Heart right ventricle (tissue), 16 donors: ENCODE results near the gene SYT12. TPM values are rescaled to one million over a fixed set of nuclear protein-coding genes. Genes with fewer than 3 reads are reported as not detected.

Source experiments
- ATAC-seq, 8 donors: fragments of 200-7000 bp; cut with Tn5 transposase; one replicate each; pipeline ENCODE4 v1.9.1; 2020; ENCODE audit warnings: mild to moderate bottlenecking in 8 of 8, moderate library complexity in 8 of 8, moderate number of reproducible peaks in 1 of 8
- DNase-seq, 2 donors: peaks; one replicate each; pipeline ENCODE4 v3.0.0-alpha.2; 2020
- H3K27ac ChIP-seq, 10 donors: fragments of 200-600 bp; sonication (generic) in 2 of 10; one replicate each; pipeline versions ENCODE4 v1.5.0 to v1.8.0; 2020 to 2022; ENCODE audit warnings: mild to moderate bottlenecking in 3 of 10
- H3K27me3 ChIP-seq, 7 donors: fragments of 200-600 bp; one replicate each; pipeline ENCODE4 v1.8.0; 2021 to 2022; ENCODE audit warnings: mild to moderate bottlenecking in 2 of 7
- H3K36me3 ChIP-seq, 9 donors: fragments of 200-600 bp; sonication (generic) in 1 of 9; one replicate each; pipeline versions ENCODE4 v1.5.0 to v1.8.0; 2020 to 2022; ENCODE audit warnings: mild to moderate bottlenecking in 2 of 9
- H3K4me1 ChIP-seq, 9 donors: fragments of 200-600 bp; sonication (generic) in 1 of 9; one replicate each; pipeline versions ENCODE4 v1.5.0 to v1.8.0; 2020 to 2022; ENCODE audit warnings: mild to moderate bottlenecking in 4 of 9
- H3K4me3 ChIP-seq, 10 donors: fragments of 200-600 bp; sonication (generic) in 2 of 10; one replicate each; pipeline versions ENCODE4 v1.5.0 to v1.8.0; 2020 to 2022; ENCODE audit warnings: mild to moderate bottlenecking in 7 of 10, moderate library complexity in 2 of 10
- H3K9me3 ChIP-seq, 11 donors: fragments of 200-600 bp in 10 of 11; sonication (generic) in 2 of 11; one replicate each; pipeline versions ENCODE4 v1.5.0 to v1.8.0; 2013 to 2022; ENCODE audit warnings: mild to moderate bottlenecking in 2 of 11, control low read depth in 1 of 11, moderate library complexity in 1 of 11
- WGBS, 2 donors: extraction: QIAGEN DNeasy Blood & Tissue Kit; methylation state at CpG; one replicate each; pipeline ENCODE4 v1.1.7; 2013; ENCODE audit warnings: inconsistent platforms in 1 of 2; 5-methylcytosine and 5-hydroxymethylcytosine counted together
- intact Hi-C, 10 donors: fragments of 100-400 bp; cut with DNase I; formaldehyde crosslinking; loops; one replicate each; pipeline versions ENCODE4 v1.11.1 to v1.14.2; 2022
- polyA plus RNA-seq, 2 donors: library from polyadenylated mRNA; stranded (reverse); fragments of 200-250 nt; gene quantifications; one replicate each; pipeline ENCODE4 v1.2.3, GENCODE V29; 2013
- total RNA-seq, 10 donors: library from RNA; stranded (reverse); fragmentation: NEBNext Ultra II Directional in 3 of 10; extraction: Animal tissue kit (Norgen Biotek cat#: 25700) in 3 of 10; gene quantifications; one replicate each; pipeline versions ENCODE4 v1.2.1 to v1.2.4, GENCODE V29; 2021 to 2023
- TF ChIP-seq, protein P1 (sequence below), 9 donors: fragments of 200-600 bp; sonication (generic) in 2 of 9; IDR thresholded peaks; one replicate each; pipeline versions ENCODE4 v1.5.0 to v1.8.0; 2021 to 2022; ENCODE audit warnings: antibody characterized with exemption in 9 of 9, mild to moderate bottlenecking in 5 of 9, moderate library complexity in 1 of 9
- donor health status: Arrhythmogenic right ventricular cardiomyopathy.
- donor health status: ischemic (EF 13 %, LVEDD 7.1; RV severe dilation, severe dysfunction).
- donor health status: healthy with polysubstance abuse.
- donor health status: DM: no; HTN: yes; CAD: no.
- donor health status: DM: no; HTN: no; CAD: no.
- donor health status: ischemic (EF 25% LVEDD 6.9; RV normal size, moderate dysfunction).
- donor health status: ischemic (EF 25% LVEDD 5.7; RV mildly dilated, moderate dysfunction).
- donor health status: healthy.
- donor health status: DM: yes; HTN: yes; CAD: no.
- donor health status: Ischemic cardiomyopathy.
- donor health status: ischemic (EF 35%, LVEDD 5.7; RV mildly dilated, moderate dysfunction).
- donor health status: nonischemic (EF 11% LVEDD 7.7; RV severe dilation, severe dysfunction).
- donor health status: DM: yes; HTN: yes; CAD: no.
- donor health status: PGD.
- donor health status: ischemic (EF 29% LVEDD 5.4; RV normal size, mild dysfunction).
- donor health status: nonischemic (EF 23%, LVEDD 6.1; RV moderate dilation, normal function).

The SYT12 gene
- total and polyA plus RNA-seq, 12 donors: 0.12 to 0.78 (median 0.28) TPM; not detected in 2

DNA sequence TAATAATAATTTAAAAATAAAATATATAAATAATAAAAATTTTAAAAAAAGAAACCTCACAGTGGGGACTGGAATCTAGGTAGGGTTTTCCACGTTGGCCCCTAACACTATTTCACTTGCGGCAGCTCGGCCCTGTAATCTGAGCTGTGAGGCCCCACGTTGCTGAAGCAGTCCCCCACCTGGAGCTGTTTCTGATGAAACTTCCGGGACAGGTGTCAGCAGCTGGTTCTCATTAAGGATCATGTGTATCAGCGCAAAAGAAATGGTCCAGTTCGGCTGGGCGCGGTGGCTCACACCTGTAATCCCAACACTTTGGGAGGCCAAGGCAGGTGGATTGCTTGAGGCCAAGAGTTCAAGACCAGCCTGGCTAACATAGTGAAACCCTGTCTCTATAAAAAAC is 51.0 kb downstream of the SYT12 start:
- no peak overlapping the region for H3K4me3 ChIP-seq
- H3K36me3 ChIP-seq: peaks cover 0 to 3% (median 0%) of the 10 kb centered on the region in 9 donors
- H3K27ac ChIP-seq: no peak overlapping the region
- no peak for ATAC-seq
- no peaks in the 10 kb centered on the region for H3K9me3 ChIP-seq
- DNase-seq: no peak
- intact Hi-C loops: loop anchor here in 1 of 10 donors (5.0 kb wide), 1 partner anchor 382 kb away; no protein-coding TSS in a partner anchor
- 86 to 88% methylated on average over 9 of the region's 9 CpGs for WGBS, 2 donors
- H3K27me3 ChIP-seq: peaks cover 0 to 7% (median 0%) of the 10 kb centered on the region in 7 donors
- TF ChIP-seq, protein P1, sequence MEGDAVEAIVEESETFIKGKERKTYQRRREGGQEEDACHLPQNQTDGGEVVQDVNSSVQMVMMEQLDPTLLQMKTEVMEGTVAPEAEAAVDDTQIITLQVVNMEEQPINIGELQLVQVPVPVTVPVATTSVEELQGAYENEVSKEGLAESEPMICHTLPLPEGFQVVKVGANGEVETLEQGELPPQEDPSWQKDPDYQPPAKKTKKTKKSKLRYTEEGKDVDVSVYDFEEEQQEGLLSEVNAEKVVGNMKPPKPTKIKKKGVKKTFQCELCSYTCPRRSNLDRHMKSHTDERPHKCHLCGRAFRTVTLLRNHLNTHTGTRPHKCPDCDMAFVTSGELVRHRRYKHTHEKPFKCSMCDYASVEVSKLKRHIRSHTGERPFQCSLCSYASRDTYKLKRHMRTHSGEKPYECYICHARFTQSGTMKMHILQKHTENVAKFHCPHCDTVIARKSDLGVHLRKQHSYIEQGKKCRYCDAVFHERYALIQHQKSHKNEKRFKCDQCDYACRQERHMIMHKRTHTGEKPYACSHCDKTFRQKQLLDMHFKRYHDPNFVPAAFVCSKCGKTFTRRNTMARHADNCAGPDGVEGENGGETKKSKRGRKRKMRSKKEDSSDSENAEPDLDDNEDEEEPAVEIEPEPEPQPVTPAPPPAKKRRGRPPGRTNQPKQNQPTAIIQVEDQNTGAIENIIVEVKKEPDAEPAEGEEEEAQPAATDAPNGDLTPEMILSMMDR (IDR thresholded peaks at IDR 0.05): no peak
- peaks cover 0 to 13% (median 6%) of the 10 kb centered on the region in 9 donors for H3K4me1 ChIP-seq

DNA sequence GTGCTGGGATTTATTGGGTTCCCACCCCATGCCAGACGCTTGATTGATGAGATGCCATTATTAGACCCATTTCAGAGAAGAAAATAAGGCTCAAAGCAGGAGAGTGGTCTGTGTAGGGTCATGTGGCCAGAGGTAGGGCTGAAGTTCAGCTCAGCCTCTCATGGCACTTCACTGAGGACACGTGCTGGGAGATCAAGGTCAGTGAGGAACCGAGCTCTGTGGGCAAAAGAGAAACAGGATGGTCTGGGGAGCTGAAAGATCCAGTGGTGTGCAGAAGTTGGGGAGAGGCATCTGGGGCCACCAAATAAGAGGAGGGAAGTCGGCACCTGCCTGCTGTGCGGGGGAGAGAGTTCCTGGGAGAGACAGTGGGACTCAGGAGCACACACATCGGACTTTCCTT is 53.3 kb downstream of the SYT12 start:
- WGBS, 2 donors: 73 to 79% methylated on average over 6 of the region's 6 CpGs
- H3K4me3 ChIP-seq: no peak overlapping the region

DNA sequence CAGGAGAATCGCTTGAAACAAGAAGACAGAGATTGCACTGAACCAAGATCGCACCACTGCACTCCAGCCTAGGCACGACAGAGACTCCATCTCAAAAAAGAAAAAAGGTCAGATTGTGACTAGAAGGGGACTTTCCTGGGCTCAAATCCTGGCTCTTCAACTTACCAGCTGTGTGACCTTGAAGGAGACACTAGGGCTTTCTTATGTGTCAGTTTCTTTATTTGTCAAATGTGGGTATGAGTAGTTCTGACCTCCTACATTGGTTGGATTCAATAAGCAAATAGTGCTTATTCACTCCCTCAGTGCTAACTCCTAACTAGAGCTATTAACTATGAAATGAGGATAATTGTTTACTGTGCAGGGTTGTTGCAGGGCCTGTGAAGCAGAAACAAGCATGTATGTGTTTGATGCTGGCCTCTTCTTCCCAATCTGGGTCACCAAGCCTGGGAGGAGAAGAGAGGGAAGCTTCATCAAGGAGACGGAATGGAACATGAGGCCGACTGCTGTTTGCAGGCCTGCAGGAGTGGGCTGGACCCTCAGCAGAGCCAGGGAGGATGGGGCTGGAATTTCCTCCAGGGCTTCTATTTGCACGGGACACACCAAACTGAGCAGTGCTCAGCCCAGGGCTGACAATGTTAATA is 56.3 kb downstream of the SYT12 start:
- 79 to 83% methylated on average over 6 of the region's 6 CpGs for WGBS, 2 donors
- H3K27me3 ChIP-seq: peaks cover 0 to 6% (median 0%) of the 10 kb centered on the region in 7 donors
- TF ChIP-seq, protein P1 (IDR thresholded peaks at IDR 0.05): no peak
- DNase-seq (no peak), ATAC-seq (no peak)
- H3K9me3 ChIP-seq: no peaks in the 10 kb centered on the region
- no peaks in the 10 kb centered on the region for H3K36me3 ChIP-seq
- H3K27ac ChIP-seq: no peak overlapping the region
- peaks cover 6 to 17% (median 12%) of the 10 kb centered on the region in 9 donors for H3K4me1 ChIP-seq
- intact Hi-C loops: no loop called here
- H3K4me3 ChIP-seq: no peak overlapping the region

More for the DNA sequence above, 53.3 kb downstream of the SYT12 start:
- Histone ChIP-seq H3K27ac (no peak overlapping the region), H3K9me3 (no peaks in the 10 kb centered on the region), H3K4me1 (peaks cover 0 to 13% (median 5%) of the 10 kb centered on the region in 9 donors), H3K27me3 (peaks cover 0 to 5% (median 0%) of the 10 kb centered on the region in 7 donors), H3K36me3 (peaks cover 0 to 3% (median 0%) of the 10 kb centered on the region in 9 donors)
- DNase-seq (no peak), ATAC-seq (peak in 1 of 8 donors; percentile 20)
- TF ChIP-seq, protein P1 (IDR thresholded peaks at IDR 0.05): no peak
- intact Hi-C loops: no loop called here

DNA sequence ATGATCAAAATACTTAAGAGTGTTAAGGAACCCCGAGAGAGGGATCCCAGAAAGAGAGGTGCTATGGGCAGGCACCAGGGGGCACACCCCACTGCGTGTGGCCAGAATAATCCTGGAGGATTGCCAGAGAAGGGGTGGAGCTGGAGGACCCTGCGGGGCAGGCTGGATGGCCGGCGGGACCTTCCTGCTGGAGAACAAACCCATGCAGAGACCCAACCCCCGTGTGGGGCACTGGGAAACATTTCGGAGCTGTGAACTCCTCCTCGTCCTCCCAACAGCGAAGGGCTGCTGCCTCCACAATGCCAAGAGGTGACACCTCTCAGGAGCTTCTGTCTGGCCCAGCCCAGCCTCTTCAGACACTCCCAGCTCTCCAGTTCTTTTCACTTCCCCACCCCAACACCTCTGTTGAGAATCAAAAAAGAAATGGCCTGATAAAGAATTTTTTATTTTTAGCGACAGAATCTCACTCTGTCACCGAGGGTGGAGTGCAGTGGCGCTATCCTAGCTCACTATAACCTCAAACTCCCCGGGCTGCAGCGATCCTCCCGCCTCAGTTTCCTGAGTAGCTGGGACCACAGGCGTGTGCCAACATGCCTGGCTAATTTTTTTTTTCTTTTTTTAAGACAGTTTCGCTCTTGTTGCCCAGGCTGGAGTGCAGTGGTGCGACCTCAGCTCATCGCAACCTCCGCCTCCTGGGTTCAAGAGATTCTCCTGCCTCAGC is 59.3 kb downstream of the SYT12 start:
- Histone ChIP-seq H3K9me3 (no peaks in the 10 kb centered on the region), H3K4me1 (peaks cover 6 to 17% (median 12%) of the 10 kb centered on the region in 9 donors), H3K36me3 (no peaks in the 10 kb centered on the region), H3K27ac (no peak overlapping the region), H3K4me3 (peak overlapping the region in 7 of 10 donors; percentile 7 to 34 (median 19)), H3K27me3 (peaks cover 0 to 6% (median 0%) of the 10 kb centered on the region in 7 donors)
- TF ChIP-seq, protein P1 (IDR thresholded peaks at IDR 0.05): no peak
- no peak for DNase-seq
- intact Hi-C loops: loop anchor here in 8 of 10 donors (1.0 to 10.0 kb wide), 6 partner anchors 18 to 300 kb away; no protein-coding TSS in a partner anchor
- WGBS, 2 donors: 30 to 34% methylated on average over 20 of the region's 20 CpGs
- ATAC-seq: peak; percentile 18 to 61 (median 34)
